ENCODE measurements around the gene RILPL2.
"Not testable (repeated sequence)": the region's sequence is repeated elsewhere in the genome, so short reads cannot be mapped to it uniquely, and the experiment has no call there.

Gene RILPL2

DNA sequence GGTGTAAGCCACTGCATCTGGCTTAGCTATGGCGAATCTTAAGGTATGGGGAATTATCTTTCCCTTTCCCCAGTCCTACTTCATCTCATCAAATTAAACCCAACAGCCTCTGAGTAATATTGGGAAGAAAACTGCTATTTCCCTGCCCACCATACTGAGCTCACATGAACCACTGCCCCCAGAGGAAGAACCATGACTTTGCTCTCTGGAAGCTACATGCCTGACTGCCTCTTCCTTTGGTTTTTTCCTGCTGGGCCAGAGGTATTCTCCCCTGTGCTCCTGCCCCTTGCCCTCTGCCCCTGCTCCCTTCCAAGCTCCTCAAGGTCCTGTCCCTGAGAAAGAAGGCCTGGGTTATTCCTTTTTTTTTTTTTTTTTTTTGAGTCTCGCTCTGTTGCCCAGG, 15.2 kb downstream of the RILPL2 start:
- H3K4me3 ChIP-seq (ENCODE audit: low read depth, low read length) = no peak overlapping the region
- DNase-seq (ENCODE audit: low read depth) = no peak
- peak; percentile 17 for TF ChIP-seq CTCF (IDR thresholded peaks at IDR 0.05; ENCODE audit: low read depth, low read length, missing control alignments)

GRCh38 chr12:123410041-123410412, 26.5 kb downstream of the RILPL2 start:
- no peak overlapping the region for H3K4me3 ChIP-seq (ENCODE audit: low read depth, low read length)
- no peak for TF ChIP-seq CTCF (IDR thresholded peaks at IDR 0.05; ENCODE audit: low read depth, low read length, missing control alignments)
- no peak for DNase-seq (ENCODE audit: low read depth)

GRCh38 chr12:123409284-123410040, 27.0 kb downstream of the RILPL2 start:
- H3K4me3 ChIP-seq (ENCODE audit: low read depth, low read length); DNase-seq (ENCODE audit: low read depth): not testable (repeated sequence)

DNA sequence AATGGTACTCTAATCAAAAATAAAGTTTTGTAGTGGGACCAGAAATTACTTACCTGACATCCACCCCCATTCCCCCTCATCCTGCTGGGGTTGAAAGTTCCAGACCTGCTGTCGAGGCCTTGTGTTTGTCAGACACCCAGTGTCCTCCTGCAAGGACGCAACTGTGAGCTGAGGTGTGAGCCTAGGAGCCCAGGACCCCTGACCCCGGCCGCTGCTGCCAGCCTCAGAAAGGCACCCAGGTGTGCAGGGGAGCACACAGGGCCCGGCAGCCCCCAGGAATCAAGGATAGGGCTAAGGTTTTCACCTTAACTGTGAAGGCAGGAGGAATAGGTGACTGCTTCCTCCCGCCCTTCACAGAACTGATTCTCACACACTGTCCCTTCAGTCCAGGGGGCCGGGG, 27.9 kb downstream of the RILPL2 start:
- not testable (repeated sequence) for DNase-seq (ENCODE audit: low read depth); H3K4me3 ChIP-seq (ENCODE audit: low read depth, low read length)

GRCh38 chr12:123407934-123408333, 28.6 kb downstream of the RILPL2 start:
- DNase-seq (ENCODE audit: low read depth); H3K4me3 ChIP-seq (ENCODE audit: low read depth, low read length): not testable (repeated sequence)

GRCh38 chr12:123407269-123407668, 29.2 kb downstream of the RILPL2 start:
- H3K4me3 ChIP-seq (ENCODE audit: low read depth, low read length); DNase-seq (ENCODE audit: low read depth): not testable (repeated sequence)

DNA sequence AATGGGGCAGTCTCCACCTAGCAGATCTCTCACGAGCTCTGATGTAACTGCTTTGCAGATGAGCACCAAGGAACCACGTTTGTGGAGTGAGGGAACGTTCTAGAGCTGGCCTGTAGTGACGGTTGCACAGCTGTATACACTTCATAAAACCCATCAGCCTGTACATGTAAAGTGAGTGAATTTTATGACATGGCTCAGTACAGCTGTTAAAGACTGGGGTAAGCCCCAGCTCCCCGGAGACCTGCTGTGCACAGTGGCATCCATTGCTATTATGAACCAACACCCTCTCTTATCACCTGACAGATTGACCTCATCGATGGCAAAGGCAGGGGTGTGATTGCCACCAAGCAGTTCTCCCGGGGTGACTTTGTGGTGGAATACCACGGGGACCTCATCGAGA, 31.9 kb downstream of the RILPL2 start:
- DNase-seq (ENCODE audit: low read depth) = no peak
- TF ChIP-seq CTCF (IDR thresholded peaks at IDR 0.05; ENCODE audit: low read depth, low read length, missing control alignments) = no peak
- no peak overlapping the region for H3K4me3 ChIP-seq (ENCODE audit: low read depth, low read length)

DNA sequence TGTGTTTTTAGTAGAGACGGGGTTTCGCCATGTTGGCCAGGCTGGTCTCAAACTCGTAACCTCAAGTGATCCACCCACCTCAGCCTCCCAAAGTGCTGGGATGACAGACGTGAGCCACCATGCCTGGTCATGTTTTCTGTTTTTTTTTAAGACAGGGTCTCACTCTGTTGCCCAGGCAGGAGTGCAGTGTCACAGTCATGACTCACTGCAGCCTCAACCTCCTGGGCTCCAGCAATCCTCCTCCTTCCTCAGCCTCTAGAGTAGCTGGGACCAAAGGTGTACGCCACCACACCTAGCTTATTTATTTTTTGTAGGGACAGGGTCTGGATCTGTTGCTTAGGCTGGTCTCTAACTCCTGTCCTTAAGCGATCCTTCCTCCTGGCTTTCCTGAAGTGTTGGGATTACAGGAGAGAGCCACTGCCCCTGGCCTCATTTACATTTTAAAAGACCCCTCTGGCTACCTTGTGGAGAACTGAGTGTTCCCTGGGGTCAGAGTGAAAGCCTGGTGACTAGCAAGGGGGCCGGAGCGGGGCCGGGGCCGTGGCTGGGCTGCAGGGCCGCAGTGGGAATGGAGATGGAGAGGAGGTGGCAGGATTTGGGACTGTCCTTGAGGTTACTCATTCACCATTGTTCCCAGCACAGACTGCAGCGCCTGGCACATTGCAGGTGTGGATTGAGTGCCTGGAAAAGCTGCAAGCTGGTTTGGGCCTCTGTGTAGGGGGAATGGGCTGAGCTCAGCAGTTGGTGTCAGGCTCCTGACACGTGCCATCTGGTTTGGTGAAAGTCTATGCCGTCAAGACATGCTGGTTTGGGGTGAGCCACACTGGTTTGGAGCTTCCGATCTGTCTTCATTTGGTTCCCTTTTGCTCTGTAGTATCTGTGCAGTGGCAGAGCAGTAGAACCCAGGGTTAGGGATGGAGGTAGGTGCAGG, 34.5 kb downstream of the RILPL2 start:
- DNase-seq (ENCODE audit: low read depth) = no peak
- H3K4me3 ChIP-seq (ENCODE audit: low read depth, low read length) = no peak overlapping the region
- no peak for TF ChIP-seq CTCF (IDR thresholded peaks at IDR 0.05; ENCODE audit: low read depth, low read length, missing control alignments)

DNA sequence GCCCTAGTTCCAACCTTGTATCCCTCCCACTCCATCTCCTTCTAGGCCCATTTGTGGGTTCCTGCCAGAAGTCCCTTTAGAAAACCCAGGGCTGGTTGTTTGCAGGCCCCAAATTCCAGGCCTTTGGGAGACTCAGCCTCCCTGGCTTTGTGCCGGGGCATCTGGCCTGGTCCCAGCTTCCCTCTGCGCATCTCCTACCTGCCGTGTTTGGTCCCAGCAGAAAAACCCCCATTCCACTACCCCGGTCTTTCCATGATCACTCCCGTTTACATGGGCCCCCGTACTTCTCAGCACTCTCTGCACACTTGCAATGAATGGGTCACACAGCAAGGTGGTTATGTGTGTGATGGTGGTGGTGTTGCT, 37.2 kb downstream of the RILPL2 start:
- no peak overlapping the region for H3K4me3 ChIP-seq (ENCODE audit: low read depth, low read length)
- DNase-seq (ENCODE audit: low read depth) = no peak
- no peak for TF ChIP-seq CTCF (IDR thresholded peaks at IDR 0.05; ENCODE audit: low read depth, low read length, missing control alignments)
